ENCODE measurements around the gene ATMIN.
A peak's percentile ranks its signal among the peaks of the same experiment; 100 is the strongest.

The ATMIN gene

GRCh38 chr16:81008505-81008789 lies 27.2 kb upstream of the ATMIN start:
- no peaks in the 10 kb centered on the region for H3K27me3 ChIP-seq (ENCODE audit: control insufficient read depth, insufficient read depth, low read length)
- H3K4me3 ChIP-seq (ENCODE audit: low read length): no peak overlapping the region
- H3K9ac ChIP-seq (ENCODE audit: low read length): peak overlapping the region; percentile 84
- peaks cover 4% of the 10 kb centered on the region for H3K4me1 ChIP-seq (ENCODE audit: control insufficient read depth, insufficient read depth, low read length)
- no peaks in the 10 kb centered on the region for H3K9me3 ChIP-seq (ENCODE audit: control insufficient read depth, low read length)
- H3K36me3 ChIP-seq (ENCODE audit: control insufficient read depth, insufficient read depth, low read length): no peaks in the 10 kb centered on the region

GRCh38 chr16:81012974-81013373 lies 22.7 kb upstream of the ATMIN start:
- no peaks in the 10 kb centered on the region for H3K36me3 ChIP-seq (ENCODE audit: control insufficient read depth, insufficient read depth, low read length)
- H3K9ac ChIP-seq (ENCODE audit: low read length): no peak overlapping the region
- H3K4me1 ChIP-seq (ENCODE audit: control insufficient read depth, insufficient read depth, low read length): no peaks in the 10 kb centered on the region
- H3K4me3 ChIP-seq (ENCODE audit: low read length): no peak overlapping the region
- H3K27me3 ChIP-seq (ENCODE audit: control insufficient read depth, insufficient read depth, low read length): no peaks in the 10 kb centered on the region
- no peaks in the 10 kb centered on the region for H3K9me3 ChIP-seq (ENCODE audit: control insufficient read depth, low read length)

- no peaks in the 10 kb centered on the region for H3K36me3 ChIP-seq (ENCODE audit: control insufficient read depth, insufficient read depth, low read length)
- H3K4me3 ChIP-seq (ENCODE audit: low read length): no peak overlapping the region
- H3K4me1 ChIP-seq (ENCODE audit: control insufficient read depth, insufficient read depth, low read length): no peaks in the 10 kb centered on the region
- no peaks in the 10 kb centered on the region for H3K27me3 ChIP-seq (ENCODE audit: control insufficient read depth, insufficient read depth, low read length)
- no peak overlapping the region for H3K9ac ChIP-seq (ENCODE audit: low read length)
- no peaks in the 10 kb centered on the region for H3K9me3 ChIP-seq (ENCODE audit: control insufficient read depth, low read length)
Measured at GRCh38 chr16:81014672-81015071, 21.0 kb upstream of the ATMIN start.

GRCh38 chr16:81018496-81018895 lies 17.1 kb upstream of the ATMIN start:
- Histone ChIP-seq H3K4me3 (ENCODE audit: low read length) (no peak overlapping the region), H3K27me3 (ENCODE audit: control insufficient read depth, insufficient read depth, low read length) (no peaks in the 10 kb centered on the region), H3K9ac (ENCODE audit: low read length) (no peak overlapping the region), H3K36me3 (ENCODE audit: control insufficient read depth, insufficient read depth, low read length) (no peaks in the 10 kb centered on the region), H3K4me1 (ENCODE audit: control insufficient read depth, insufficient read depth, low read length) (no peaks in the 10 kb centered on the region), H3K9me3 (ENCODE audit: control insufficient read depth, low read length) (no peaks in the 10 kb centered on the region)

GRCh38 chr16:81026429-81026828 lies 9.2 kb upstream of the ATMIN start:
- Histone ChIP-seq H3K4me1 (ENCODE audit: control insufficient read depth, insufficient read depth, low read length) (no peaks in the 10 kb centered on the region), H3K27me3 (ENCODE audit: control insufficient read depth, insufficient read depth, low read length) (no peaks in the 10 kb centered on the region), H3K4me3 (ENCODE audit: low read length) (no peak overlapping the region), H3K9me3 (ENCODE audit: control insufficient read depth, low read length) (no peaks in the 10 kb centered on the region), H3K36me3 (ENCODE audit: control insufficient read depth, insufficient read depth, low read length) (no peaks in the 10 kb centered on the region), H3K9ac (ENCODE audit: low read length) (no peak overlapping the region)

- Histone ChIP-seq H3K4me1 (ENCODE audit: control insufficient read depth, insufficient read depth, low read length) (no peaks in the 10 kb centered on the region), H3K36me3 (ENCODE audit: control insufficient read depth, insufficient read depth, low read length) (no peaks in the 10 kb centered on the region), H3K9me3 (ENCODE audit: control insufficient read depth, low read length) (no peaks in the 10 kb centered on the region), H3K9ac (ENCODE audit: low read length) (no peak overlapping the region), H3K4me3 (ENCODE audit: low read length) (no peak overlapping the region), H3K27me3 (ENCODE audit: control insufficient read depth, insufficient read depth, low read length) (no peaks in the 10 kb centered on the region)
Measured at GRCh38 chr16:81029930-81030604, 5.6 kb upstream of the ATMIN start.

- H3K27me3 ChIP-seq (ENCODE audit: control insufficient read depth, insufficient read depth, low read length): no peaks in the 10 kb centered on the region
- peaks cover 6% of the 10 kb centered on the region for H3K4me1 ChIP-seq (ENCODE audit: control insufficient read depth, insufficient read depth, low read length)
- no peaks in the 10 kb centered on the region for H3K9me3 ChIP-seq (ENCODE audit: control insufficient read depth, low read length)
- peak overlapping the region; percentile 67 for H3K4me3 ChIP-seq (ENCODE audit: low read length)
- H3K36me3 ChIP-seq (ENCODE audit: control insufficient read depth, insufficient read depth, low read length): no peaks in the 10 kb centered on the region
- peak overlapping the region; percentile 64 for H3K9ac ChIP-seq (ENCODE audit: low read length)
Measured at GRCh38 chr16:81035975-81036750, 521 bp downstream of the ATMIN start.

- Histone ChIP-seq H3K9ac (ENCODE audit: low read length) (peak overlapping the region; percentile 64), H3K4me3 (ENCODE audit: low read length) (peak overlapping the region; percentile 67), H3K9me3 (ENCODE audit: control insufficient read depth, low read length) (no peaks in the 10 kb centered on the region), H3K27me3 (ENCODE audit: control insufficient read depth, insufficient read depth, low read length) (no peaks in the 10 kb centered on the region), H3K4me1 (ENCODE audit: control insufficient read depth, insufficient read depth, low read length) (peaks cover 6% of the 10 kb centered on the region), H3K36me3 (ENCODE audit: control insufficient read depth, insufficient read depth, low read length) (no peaks in the 10 kb centered on the region)
Measured at GRCh38 chr16:81036751-81037350, 1.2 kb downstream of the ATMIN start.

- Histone ChIP-seq H3K27me3 (ENCODE audit: control insufficient read depth, insufficient read depth, low read length) (no peaks in the 10 kb centered on the region), H3K36me3 (ENCODE audit: control insufficient read depth, insufficient read depth, low read length) (no peaks in the 10 kb centered on the region), H3K9ac (ENCODE audit: low read length) (no peak overlapping the region), H3K4me3 (ENCODE audit: low read length) (no peak overlapping the region), H3K4me1 (ENCODE audit: control insufficient read depth, insufficient read depth, low read length) (peaks cover 6% of the 10 kb centered on the region), H3K9me3 (ENCODE audit: control insufficient read depth, low read length) (no peaks in the 10 kb centered on the region)
Measured at GRCh38 chr16:81040131-81040530, 4.5 kb downstream of the ATMIN start.

- Histone ChIP-seq H3K27me3 (ENCODE audit: control insufficient read depth, insufficient read depth, low read length) (no peaks in the 10 kb centered on the region), H3K4me1 (ENCODE audit: control insufficient read depth, insufficient read depth, low read length) (peaks cover 6% of the 10 kb centered on the region), H3K9me3 (ENCODE audit: control insufficient read depth, low read length) (no peaks in the 10 kb centered on the region), H3K36me3 (ENCODE audit: control insufficient read depth, insufficient read depth, low read length) (no peaks in the 10 kb centered on the region), H3K9ac (ENCODE audit: low read length) (no peak overlapping the region), H3K4me3 (ENCODE audit: low read length) (no peak overlapping the region)
Measured at GRCh38 chr16:81040842-81041241, 5.2 kb downstream of the ATMIN start.

GRCh38 chr16:81041696-81042095 lies 6.1 kb downstream of the ATMIN start:
- no peaks in the 10 kb centered on the region for H3K36me3 ChIP-seq (ENCODE audit: control insufficient read depth, insufficient read depth, low read length)
- no peaks in the 10 kb centered on the region for H3K27me3 ChIP-seq (ENCODE audit: control insufficient read depth, insufficient read depth, low read length)
- H3K9ac ChIP-seq (ENCODE audit: low read length): no peak overlapping the region
- H3K4me3 ChIP-seq (ENCODE audit: low read length): no peak overlapping the region
- H3K4me1 ChIP-seq (ENCODE audit: control insufficient read depth, insufficient read depth, low read length): peaks cover 6% of the 10 kb centered on the region
- H3K9me3 ChIP-seq (ENCODE audit: control insufficient read depth, low read length): no peaks in the 10 kb centered on the region

GRCh38 chr16:81042821-81043220 lies 7.2 kb downstream of the ATMIN start:
- H3K9ac ChIP-seq (ENCODE audit: low read length): no peak overlapping the region
- H3K4me1 ChIP-seq (ENCODE audit: control insufficient read depth, insufficient read depth, low read length): no peaks in the 10 kb centered on the region
- H3K27me3 ChIP-seq (ENCODE audit: control insufficient read depth, insufficient read depth, low read length): no peaks in the 10 kb centered on the region
- H3K36me3 ChIP-seq (ENCODE audit: control insufficient read depth, insufficient read depth, low read length): no peaks in the 10 kb centered on the region
- no peaks in the 10 kb centered on the region for H3K9me3 ChIP-seq (ENCODE audit: control insufficient read depth, low read length)
- no peak overlapping the region for H3K4me3 ChIP-seq (ENCODE audit: low read length)

All from mucosa of stomach (tissue), 1 donor.